IPS-20b (cell line): ENCODE results near the gene SLC2A5.
"Not testable (repeated sequence)": the region's sequence is repeated elsewhere in the genome, so short reads cannot be mapped to it uniquely, and the experiment has no call there.

ENCODE experiments used
- H3K27ac ChIP-seq: one replicate; pipeline ENCODE4 v1.5.1; 2013; ENCODE audit warnings: low read length
- H3K27me3 ChIP-seq: 2 replicates; pipeline ENCODE4 v1.6.1; 2013; ENCODE audit warnings: mild to moderate bottlenecking, low read length, inconsistent platforms; ENCODE audit not compliant: insufficient read depth
- H3K36me3 ChIP-seq: 2 replicates; pipeline ENCODE4 v1.6.1; 2013; ENCODE audit warnings: low read depth, mild to moderate bottlenecking, inconsistent platforms, low read length, moderate library complexity; ENCODE audit not compliant: insufficient read depth
- H3K4me1 ChIP-seq: 2 replicates; pipeline ENCODE4 v1.6.1; 2013; ENCODE audit warnings: mild to moderate bottlenecking, control low read depth, inconsistent platforms, low read length, moderate library complexity; ENCODE audit not compliant: insufficient read depth
- H3K4me3 ChIP-seq: 2 replicates; pipeline ENCODE4 v1.5.1; 2013; ENCODE audit warnings: mild to moderate bottlenecking, low read length, inconsistent platforms
- H3K9ac ChIP-seq: 2 replicates; pipeline ENCODE4 v1.6.1; 2013; ENCODE audit warnings: low read depth, mild to moderate bottlenecking, inconsistent platforms, low read length, moderate library complexity
- H3K9me3 ChIP-seq: 2 replicates; pipeline ENCODE4 v1.6.1; 2013; ENCODE audit warnings: mild to moderate bottlenecking, low read depth, low read length, inconsistent platforms; ENCODE audit not compliant: insufficient read depth

The SLC2A5 gene

DNA sequence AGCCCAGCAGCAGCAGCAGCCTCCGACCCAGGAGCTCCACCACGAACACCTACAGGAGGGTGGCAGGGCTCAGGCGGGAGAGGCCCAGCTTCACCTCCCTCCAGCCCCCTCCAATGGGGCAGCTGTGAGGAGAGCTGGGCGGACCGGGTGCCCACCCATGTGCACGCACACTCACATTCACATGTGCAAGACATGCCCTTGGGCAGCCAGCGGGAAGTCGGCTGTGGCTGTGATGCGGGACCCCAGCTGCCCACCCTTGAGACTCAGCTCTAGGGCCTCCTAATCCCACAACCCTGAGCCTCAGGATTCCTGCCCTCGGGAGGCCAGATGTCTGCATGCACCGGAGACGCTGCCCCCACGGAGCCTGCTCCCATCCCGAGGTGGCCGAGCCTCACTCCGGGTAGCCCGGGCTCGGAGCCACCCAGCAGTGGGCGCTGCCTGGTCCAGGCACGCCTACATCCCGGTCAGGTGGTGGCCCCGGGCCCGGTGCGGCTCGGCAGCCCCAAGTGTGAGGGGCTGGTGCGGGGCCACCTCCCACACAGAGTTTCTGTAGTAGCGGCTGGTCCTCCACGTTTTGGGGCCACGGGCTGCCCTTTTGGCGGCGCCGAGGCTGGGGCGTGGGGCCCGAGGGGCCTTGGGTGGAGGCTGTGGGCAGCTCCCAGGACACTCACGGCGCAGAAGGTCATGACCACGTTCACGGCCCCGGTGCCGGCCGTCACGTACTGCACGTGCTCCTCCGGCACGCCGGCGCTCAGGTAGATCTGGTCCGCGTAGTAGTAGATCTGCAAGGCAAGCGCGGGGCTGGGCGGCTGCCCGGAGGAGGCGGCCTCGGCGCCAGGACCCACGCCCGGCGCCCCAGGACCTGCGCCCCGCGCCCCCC is 30.3 kb downstream of the SLC2A5 start:
- Histone ChIP-seq H3K9ac (no peak overlapping the region), H3K36me3 (no peaks in the 10 kb centered on the region), H3K9me3 (peaks cover 6% of the 10 kb centered on the region; the same call in 1 of the 2 replicates), H3K4me1 (no peaks in the 10 kb centered on the region), H3K27ac (no peak overlapping the region), H3K27me3 (no peaks in the 10 kb centered on the region), H3K4me3 (no peak overlapping the region)

- Histone ChIP-seq H3K9me3 (peaks cover 6% of the 10 kb centered on the region; the same call in 1 of the 2 replicates), H3K9ac (no peak overlapping the region), H3K36me3 (no peaks in the 10 kb centered on the region), H3K4me3 (no peak overlapping the region), H3K27ac (no peak overlapping the region), H3K4me1 (no peaks in the 10 kb centered on the region), H3K27me3 (no peaks in the 10 kb centered on the region)
These were observed 31.1 kb downstream of the SLC2A5 start for GRCh38 chr1:9038338-9038650.

- Histone ChIP-seq H3K4me3 (no peak overlapping the region), H3K27ac (no peak overlapping the region), H3K4me1 (no peaks in the 10 kb centered on the region), H3K9me3 (peaks cover 6% of the 10 kb centered on the region; the same call in 1 of the 2 replicates), H3K36me3 (no peaks in the 10 kb centered on the region), H3K27me3 (no peaks in the 10 kb centered on the region), H3K9ac (no peak overlapping the region)
These were observed 31.7 kb downstream of the SLC2A5 start for GRCh38 chr1:9037476-9038337.

- no peaks in the 10 kb centered on the region for H3K27me3 ChIP-seq
These were observed 34.2 kb downstream of the SLC2A5 start for GRCh38 chr1:9035226-9035625.

GRCh38 chr1:9033363-9033762 is 36.1 kb downstream of the SLC2A5 start:
- peaks cover 19% of the 10 kb centered on the region for H3K9me3 ChIP-seq
- no peak overlapping the region for H3K4me3 ChIP-seq
- H3K36me3 ChIP-seq = no peaks in the 10 kb centered on the region
- no peak overlapping the region for H3K9ac ChIP-seq
- H3K4me1 ChIP-seq = no peaks in the 10 kb centered on the region
- H3K27me3 ChIP-seq = no peaks in the 10 kb centered on the region
- H3K27ac ChIP-seq = no peak overlapping the region

More at GRCh38 chr1:9035226-9035625, 34.2 kb downstream of the SLC2A5 start:
- no peaks in the 10 kb centered on the region for H3K36me3 ChIP-seq
- no peak overlapping the region for H3K9ac ChIP-seq
- H3K27ac ChIP-seq = no peak overlapping the region
- no peaks in the 10 kb centered on the region for H3K4me1 ChIP-seq
- H3K4me3 ChIP-seq = no peak overlapping the region
- peaks cover 19% of the 10 kb centered on the region for H3K9me3 ChIP-seq

DNA sequence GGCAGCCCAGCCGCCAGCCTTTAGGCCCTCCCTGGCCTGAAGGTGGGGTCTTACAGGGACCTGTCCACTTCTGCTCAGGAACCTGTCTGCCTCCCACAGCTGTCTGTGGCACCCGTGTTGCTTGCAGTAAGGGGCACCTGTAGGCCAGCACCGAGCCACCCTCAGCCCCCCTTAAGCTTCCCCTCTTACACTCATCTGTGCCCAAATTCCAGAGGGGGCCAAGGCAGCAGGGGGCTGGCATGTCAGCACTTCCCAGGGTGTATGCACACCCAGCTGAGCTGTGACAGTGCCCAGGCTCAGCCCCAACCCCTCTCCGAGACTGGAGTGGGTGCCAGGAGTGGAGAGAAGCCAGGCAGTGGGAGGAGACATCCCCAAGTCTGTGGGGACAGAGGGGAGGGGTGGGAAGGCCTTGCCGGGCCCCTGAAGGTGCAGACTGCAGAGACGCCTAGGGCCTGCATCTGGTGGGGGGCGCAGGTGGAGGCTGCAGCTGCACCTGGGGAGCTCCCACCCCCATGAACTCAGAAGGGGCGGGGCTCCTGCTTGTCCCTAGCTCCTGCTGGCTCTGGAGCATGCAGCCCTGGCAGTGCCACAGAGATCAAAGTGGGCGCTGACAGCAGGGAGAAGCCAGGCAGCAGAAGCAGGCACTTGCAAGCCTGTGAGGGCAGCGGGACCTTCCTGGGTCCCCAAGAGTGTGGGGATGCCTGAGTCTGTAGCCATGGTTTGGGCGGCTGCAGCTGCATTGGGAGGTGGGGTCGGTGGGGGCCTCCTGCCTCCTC is 37.8 kb downstream of the SLC2A5 start:
- Histone ChIP-seq H3K9ac (no peak overlapping the region), H3K27ac (no peak overlapping the region), H3K27me3 (no peaks in the 10 kb centered on the region), H3K36me3 (no peaks in the 10 kb centered on the region), H3K4me3 (no peak overlapping the region), H3K9me3 (peaks cover 19% of the 10 kb centered on the region), H3K4me1 (no peaks in the 10 kb centered on the region)

GRCh38 chr1:9031077-9031476 is 38.4 kb downstream of the SLC2A5 start:
- H3K27me3 ChIP-seq, H3K9ac ChIP-seq, H3K4me3 ChIP-seq, H3K36me3 ChIP-seq, H3K4me1 ChIP-seq, H3K27ac ChIP-seq: not testable (repeated sequence)
- H3K9me3 ChIP-seq = peaks cover 19% of the 10 kb centered on the region

GRCh38 chr1:9028921-9029705 is 40.3 kb downstream of the SLC2A5 start:
- Histone ChIP-seq H3K27me3 (no peaks in the 10 kb centered on the region), H3K27ac (no peak overlapping the region), H3K4me3 (no peak overlapping the region), H3K9ac (no peak overlapping the region), H3K9me3 (peaks cover 12% of the 10 kb centered on the region), H3K4me1 (no peaks in the 10 kb centered on the region), H3K36me3 (no peaks in the 10 kb centered on the region)

- Histone ChIP-seq H3K9me3 (peaks cover 12% of the 10 kb centered on the region), H3K27me3 (no peaks in the 10 kb centered on the region), H3K36me3 (no peaks in the 10 kb centered on the region), H3K4me1 (no peaks in the 10 kb centered on the region), H3K9ac (no peak overlapping the region), H3K27ac (no peak overlapping the region), H3K4me3 (no peak overlapping the region)
These were observed 42.1 kb downstream of the SLC2A5 start for GRCh38 chr1:9027307-9027706.

- Histone ChIP-seq H3K27me3 (no peaks in the 10 kb centered on the region), H3K4me1 (no peaks in the 10 kb centered on the region), H3K4me3 (no peak overlapping the region), H3K36me3 (no peaks in the 10 kb centered on the region), H3K9ac (no peak overlapping the region), H3K9me3 (no peaks in the 10 kb centered on the region), H3K27ac (no peak overlapping the region)
These were observed 44.0 kb downstream of the SLC2A5 start for GRCh38 chr1:9025449-9025848.

GRCh38 chr1:9024837-9025236 is 44.6 kb downstream of the SLC2A5 start:
- Histone ChIP-seq H3K27me3 (no peaks in the 10 kb centered on the region), H3K4me1 (no peaks in the 10 kb centered on the region), H3K4me3 (no peak overlapping the region), H3K27ac (no peak overlapping the region), H3K9me3 (no peaks in the 10 kb centered on the region), H3K9ac (no peak overlapping the region), H3K36me3 (no peaks in the 10 kb centered on the region)
